Liver (tissue), 3 donors: Measurements from ENCODE around the gene CLCN5.

Source experiments
- ATF3 ChIP-seq: IDR thresholded peaks from 2 replicates; pipeline ENCODE4 v1.6.1; 2016; ENCODE audit warnings: antibody characterized with exemption
- CTCF ChIP-seq: fragments of 150-350 bp; IDR thresholded peaks from 2 replicates; pipeline ENCODE4 v1.5.1; 2017; ENCODE audit warnings: improper control_type of control experiment, low read depth, low read length; ENCODE audit not compliant: missing input control
- EGR1 ChIP-seq, 2 donors: IDR thresholded peaks; 2 replicates each; pipeline ENCODE4 v1.6.1; 2016 to 2018; ENCODE audit warnings: antibody characterized with exemption in 2 of 2, low read depth in 2 of 2
- FOXA2 ChIP-seq: IDR thresholded peaks from 2 replicates; pipeline ENCODE4 v1.6.1; 2016; ENCODE audit warnings: antibody characterized with exemption
- HNF4G ChIP-seq: IDR thresholded peaks from 2 replicates; pipeline ENCODE4 v1.6.1; 2016; ENCODE audit warnings: antibody characterized with exemption
- JUND ChIP-seq, 2 donors: IDR thresholded peaks; 2 replicates each; pipeline ENCODE4 v1.6.1; 2016; ENCODE audit warnings: antibody characterized with exemption in 2 of 2
- MAX ChIP-seq: IDR thresholded peaks from 2 replicates; pipeline ENCODE4 v1.6.1; 2016; ENCODE audit warnings: antibody characterized with exemption
- RAD21 ChIP-seq, 2 donors: IDR thresholded peaks; 2 replicates each; pipeline ENCODE4 v1.6.1; 2016; ENCODE audit warnings: antibody characterized with exemption in 2 of 2, mild to moderate bottlenecking in 2 of 2
- REST ChIP-seq: IDR thresholded peaks from 2 replicates; pipeline ENCODE4 v1.6.1; 2016; ENCODE audit warnings: antibody characterized with exemption, mild to moderate bottlenecking
- RXRA ChIP-seq, 2 donors: IDR thresholded peaks; 2 replicates each; pipeline ENCODE4 v1.6.1; 2017 to 2018; ENCODE audit warnings: antibody characterized with exemption in 2 of 2, mild to moderate bottlenecking in 1 of 2
- SP1 ChIP-seq: IDR thresholded peaks from 2 replicates; pipeline ENCODE4 v1.6.1; 2018; ENCODE audit warnings: antibody characterized with exemption, mild to moderate bottlenecking
- TAF1 ChIP-seq: conservative IDR thresholded peaks from 2 replicates; pipeline ENCODE4 v1.6.1; 2016; ENCODE audit warnings: antibody characterized with exemption, mild to moderate bottlenecking
- YY1 ChIP-seq: IDR thresholded peaks from 2 replicates; pipeline ENCODE4 v1.6.1; 2016; ENCODE audit warnings: antibody characterized with exemption, mild to moderate bottlenecking
- ZBTB33 ChIP-seq: IDR thresholded peaks from 2 replicates; pipeline ENCODE4 v1.6.1; 2016; ENCODE audit warnings: antibody characterized with exemption
- donor health status: healthy.
- donor health status: healthy.

GRCh38 chrX:49991758-49992157 lies 69.4 kb downstream of the CLCN5 start:
- no peak for TF ChIP-seq SP1
- TF ChIP-seq CTCF = no peak
- TF ChIP-seq EGR1 (IDR thresholded peaks at IDR 0.05; ENCODE audit: low read depth in 2 of 2) = no peak
- no peak for TF ChIP-seq YY1
- no peak for TF ChIP-seq RAD21 (IDR thresholded peaks at IDR 0.05)
- no peak for TF ChIP-seq REST
- no peak for TF ChIP-seq MAX
- no peak for TF ChIP-seq RXRA (IDR thresholded peaks at IDR 0.05)
- TF ChIP-seq ATF3 = no peak
- TF ChIP-seq JUND (IDR thresholded peaks at IDR 0.05) = no peak
- TF ChIP-seq HNF4G = no peak
- TF ChIP-seq TAF1 = no peak
- no peak for TF ChIP-seq ZBTB33
- TF ChIP-seq FOXA2 = no peak
